Sigmoid colon (tissue), 7 donors: ENCODE measurements around the gene TACR1. TPM values are rescaled to one million over a fixed set of nuclear protein-coding genes. Genes with fewer than 3 reads are reported as not detected.

Source experiments
- DNase-seq: peaks from one replicate; pipeline ENCODE4 v3.0.0-alpha.2; 2019
- H3K27ac ChIP-seq, 4 donors: fragments of 200-600 bp; sonication (generic); one replicate each; pipeline ENCODE4 v1.5.1; 2016 to 2019; ENCODE audit warnings: mild to moderate bottlenecking in 1 of 4
- H3K27me3 ChIP-seq, 3 donors: fragments of 200-600 bp; sonication (generic); one replicate each; pipeline ENCODE4 v1.5.1; 2019; ENCODE audit warnings: mild to moderate bottlenecking in 1 of 3
- H3K36me3 ChIP-seq, 4 donors: fragments of 200-600 bp; sonication (generic); one replicate each; pipeline ENCODE4 v1.5.1; 2016 to 2019
- H3K4me1 ChIP-seq, 4 donors: fragments of 200-600 bp; sonication (generic); one replicate each; pipeline ENCODE4 v1.5.1; 2017 to 2019
- H3K4me3 ChIP-seq, 4 donors: fragments of 200-600 bp; sonication (generic); one replicate each; pipeline ENCODE4 v1.5.1; 2017 to 2019; ENCODE audit warnings: mild to moderate bottlenecking in 2 of 4, moderate library complexity in 1 of 4
- H3K9me3 ChIP-seq, 4 donors: fragments of 200-600 bp in 3 of 4; sonication (generic) in 3 of 4; one replicate each; pipeline versions ENCODE4 v1.5.1 to v1.6.1; 2013 to 2019
- CTCF ChIP-seq, 4 experiments: fragments of 450-650 bp in 3 of 4; fragments of 200-600 bp in 1 of 4; IDR thresholded peaks; one replicate each; pipeline ENCODE4 v1.5.1; 2016 to 2019; ENCODE audit warnings: antibody characterized with exemption in 4 of 4, mild to moderate bottlenecking in 3 of 4, moderate library complexity in 2 of 4
- EP300 ChIP-seq, 4 donors: sonication (generic); formaldehyde crosslinking; IDR thresholded peaks; one replicate each; pipeline ENCODE4 v1.6.1; 2017; ENCODE audit warnings: antibody characterized with exemption in 4 of 4
- POLR2A ChIP-seq, 2 donors: fragments of 450-650 bp; IDR thresholded peaks; one replicate each; pipeline ENCODE4 v1.6.1; 2016; ENCODE audit warnings: antibody characterized with exemption in 2 of 2, mild to moderate bottlenecking in 2 of 2, moderate library complexity in 2 of 2
- POLR2AphosphoS5 ChIP-seq, 4 donors: sonication (generic); formaldehyde crosslinking; IDR thresholded peaks; one replicate each; pipeline ENCODE4 v1.6.1; 2017; ENCODE audit warnings: antibody characterized with exemption in 4 of 4
- WGBS, 2 donors: extraction: QIAGEN DNeasy Blood & Tissue Kit; methylation state at CpG; one replicate each; pipeline ENCODE4 v1.1.7; 2013; 5-methylcytosine and 5-hydroxymethylcytosine counted together
- intact Hi-C: fragments of 100-400 bp; cut with DNase I; formaldehyde crosslinking; loops from one replicate; pipeline ENCODE4 v1.15.1; 2023
- polyA plus RNA-seq, 3 donors: library from polyadenylated mRNA; stranded (reverse); fragments of 200-250 nt; gene quantifications; one replicate each; pipeline ENCODE4 v1.2.3, GENCODE V29; 2013
- total RNA-seq, 4 donors: library from RNA; depleted of rRNA; stranded (reverse); fragments of >200 nt; gene quantifications; one replicate each; pipeline ENCODE4 v1.1.0, GENCODE V29; 2016
- donor health status: healthy with polysubstance abuse.
- donor health status: Bipolar disorder and iron deficiency.
- donor health status: healthy.

Gene TACR1
- total and polyA plus RNA-seq, 7 donors: 0.22 to 2.5 (median 0.99) TPM; not detected in 2

- TF ChIP-seq CTCF (IDR thresholded peaks at IDR 0.05) (no peak), POLR2A (IDR thresholded peaks at IDR 0.05) (no peak), EP300 (IDR thresholded peaks at IDR 0.05) (no peak), POLR2AphosphoS5 (IDR thresholded peaks at IDR 0.05) (no peak)
- Histone ChIP-seq H3K4me1 (no peaks in the 10 kb centered on the region), H3K36me3 (no peaks in the 10 kb centered on the region), H3K27ac (no peak overlapping the region), H3K4me3 (no peak overlapping the region), H3K27me3 (no peaks in the 10 kb centered on the region), H3K9me3 (no peaks in the 10 kb centered on the region)
- 79% methylated on average over 2 of the region's 2 CpGs for WGBS, 2 donors
- DNase-seq: no peak
- intact Hi-C loops: no loop called here
Measured at GRCh38 chr2:75019790-75020189, 179.5 kb downstream of the TACR1 start.

- 87 to 90% methylated on average over 2 of the region's 2 CpGs for WGBS, 2 donors
- no peak for DNase-seq
- Histone ChIP-seq H3K36me3 (no peaks in the 10 kb centered on the region), H3K27me3 (no peaks in the 10 kb centered on the region), H3K9me3 (no peaks in the 10 kb centered on the region), H3K4me3 (no peak overlapping the region), H3K4me1 (no peaks in the 10 kb centered on the region), H3K27ac (no peak overlapping the region)
- intact Hi-C loops: no loop called here
- TF ChIP-seq POLR2A (IDR thresholded peaks at IDR 0.05) (no peak), POLR2AphosphoS5 (IDR thresholded peaks at IDR 0.05) (no peak), EP300 (IDR thresholded peaks at IDR 0.05) (no peak), CTCF (IDR thresholded peaks at IDR 0.05) (no peak)
Measured at GRCh38 chr2:75018162-75018561, 181.2 kb downstream of the TACR1 start.

- no peak overlapping the region for H3K27ac ChIP-seq
- no peaks in the 10 kb centered on the region for H3K4me1 ChIP-seq
- no peak overlapping the region for H3K4me3 ChIP-seq
- WGBS, 2 donors: 66 to 77% methylated on average over 8 of the region's 8 CpGs
- no peaks in the 10 kb centered on the region for H3K9me3 ChIP-seq
- no peaks in the 10 kb centered on the region for H3K36me3 ChIP-seq
- H3K27me3 ChIP-seq: no peaks in the 10 kb centered on the region
- no peak for TF ChIP-seq CTCF (IDR thresholded peaks at IDR 0.05)
- no peak for TF ChIP-seq EP300 (IDR thresholded peaks at IDR 0.05)
- TF ChIP-seq POLR2A (IDR thresholded peaks at IDR 0.05): no peak
- TF ChIP-seq POLR2AphosphoS5 (IDR thresholded peaks at IDR 0.05): no peak
- intact Hi-C loops: no loop called here
- no peak for DNase-seq
Measured at GRCh38 chr2:75012080-75012479, 187.2 kb downstream of the TACR1 start.

- Histone ChIP-seq H3K9me3 (no peaks in the 10 kb centered on the region), H3K4me1 (no peaks in the 10 kb centered on the region), H3K4me3 (no peak overlapping the region), H3K36me3 (no peaks in the 10 kb centered on the region), H3K27me3 (no peaks in the 10 kb centered on the region), H3K27ac (no peak overlapping the region)
- intact Hi-C loops: no loop called here
- no peak for DNase-seq
- WGBS, 2 donors: 90 to 93% methylated on average over 1 of the region's 1 CpG
- TF ChIP-seq POLR2AphosphoS5 (IDR thresholded peaks at IDR 0.05): no peak
- TF ChIP-seq EP300 (IDR thresholded peaks at IDR 0.05): no peak
Measured at GRCh38 chr2:75010571-75010970, 188.7 kb downstream of the TACR1 start.

- DNase-seq: no peak
- TF ChIP-seq POLR2AphosphoS5 (IDR thresholded peaks at IDR 0.05) (no peak), POLR2A (IDR thresholded peaks at IDR 0.05) (no peak), CTCF (IDR thresholded peaks at IDR 0.05) (no peak), EP300 (IDR thresholded peaks at IDR 0.05) (no peak)
Measured at GRCh38 chr2:75007819-75008218, 191.5 kb downstream of the TACR1 start.

More at GRCh38 chr2:75007819-75008218, 191.5 kb downstream of the TACR1 start:
- Histone ChIP-seq H3K9me3 (no peaks in the 10 kb centered on the region), H3K4me1 (no peaks in the 10 kb centered on the region), H3K4me3 (no peak overlapping the region), H3K27me3 (no peaks in the 10 kb centered on the region), H3K27ac (no peak overlapping the region), H3K36me3 (no peaks in the 10 kb centered on the region)
- WGBS, 2 donors: 94 to 97% methylated on average over 4 of the region's 4 CpGs
- intact Hi-C loops: no loop called here
